ENCODE results near the gene COL6A1. TPM values are rescaled to one million over a fixed set of nuclear protein-coding genes. Genes with fewer than 3 reads are reported as not detected.

COL6A1 gene
- total RNA-seq, result 76.9 and 135 TPM in 2 replicates

DNA sequence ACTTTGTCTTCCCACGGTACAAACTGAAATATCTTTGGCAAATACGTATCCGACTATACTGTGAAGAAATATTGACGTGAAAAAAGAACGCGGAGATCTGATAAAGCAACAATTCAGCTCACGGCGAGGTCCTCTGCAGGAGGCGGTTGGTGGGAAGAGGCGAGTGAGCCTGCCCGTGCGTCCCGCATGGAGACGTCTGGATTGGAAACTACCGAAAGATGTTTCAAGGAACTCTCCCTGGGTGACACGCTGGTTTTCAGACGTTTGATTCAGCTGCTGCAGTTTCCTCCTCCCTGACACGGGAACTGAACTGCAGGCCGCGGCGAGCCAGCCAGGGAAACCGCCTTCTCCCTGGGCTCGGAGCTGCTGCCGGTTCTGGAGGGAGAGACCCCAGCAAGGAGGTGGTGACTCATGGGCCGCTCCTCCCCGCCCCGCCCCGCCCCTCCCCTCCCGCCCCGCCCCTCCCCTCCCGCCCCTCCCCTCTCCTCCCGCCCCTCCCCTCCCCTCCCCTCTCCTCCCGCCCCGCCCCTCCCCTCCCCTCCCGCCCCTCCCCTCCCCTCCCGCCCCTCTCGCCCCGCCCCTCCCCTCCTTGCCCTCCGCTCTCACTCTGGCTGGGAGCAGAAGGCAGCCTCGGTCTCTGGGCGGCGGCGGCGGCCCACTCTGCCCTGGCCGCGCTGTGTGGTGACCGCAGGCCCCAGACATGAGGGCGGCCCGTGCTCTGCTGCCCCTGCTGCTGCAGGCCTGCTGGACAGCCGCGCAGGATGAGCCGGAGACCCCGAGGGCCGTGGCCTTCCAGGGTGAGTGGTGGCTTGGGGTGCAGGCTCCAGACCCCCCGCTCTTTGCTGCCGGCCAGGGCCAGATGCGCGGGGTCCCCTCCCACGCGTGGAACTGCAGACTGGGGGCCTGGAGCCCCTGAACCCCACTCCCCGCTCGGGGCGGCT lies at the start of gene COL6A1:
TSS of gene COL6A1 (plus strand) at position 620 of the 941 bp plus-strand sequence. CDS start at position 701, 81 bp downstream.
- peak within 1 kb of the TSS; percentile 78 for H3K4me3 ChIP-seq (ENCODE audit: low read depth, low read length)
- TF ChIP-seq, protein P1, sequence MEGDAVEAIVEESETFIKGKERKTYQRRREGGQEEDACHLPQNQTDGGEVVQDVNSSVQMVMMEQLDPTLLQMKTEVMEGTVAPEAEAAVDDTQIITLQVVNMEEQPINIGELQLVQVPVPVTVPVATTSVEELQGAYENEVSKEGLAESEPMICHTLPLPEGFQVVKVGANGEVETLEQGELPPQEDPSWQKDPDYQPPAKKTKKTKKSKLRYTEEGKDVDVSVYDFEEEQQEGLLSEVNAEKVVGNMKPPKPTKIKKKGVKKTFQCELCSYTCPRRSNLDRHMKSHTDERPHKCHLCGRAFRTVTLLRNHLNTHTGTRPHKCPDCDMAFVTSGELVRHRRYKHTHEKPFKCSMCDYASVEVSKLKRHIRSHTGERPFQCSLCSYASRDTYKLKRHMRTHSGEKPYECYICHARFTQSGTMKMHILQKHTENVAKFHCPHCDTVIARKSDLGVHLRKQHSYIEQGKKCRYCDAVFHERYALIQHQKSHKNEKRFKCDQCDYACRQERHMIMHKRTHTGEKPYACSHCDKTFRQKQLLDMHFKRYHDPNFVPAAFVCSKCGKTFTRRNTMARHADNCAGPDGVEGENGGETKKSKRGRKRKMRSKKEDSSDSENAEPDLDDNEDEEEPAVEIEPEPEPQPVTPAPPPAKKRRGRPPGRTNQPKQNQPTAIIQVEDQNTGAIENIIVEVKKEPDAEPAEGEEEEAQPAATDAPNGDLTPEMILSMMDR (conservative IDR thresholded peaks at IDR 0.05; ENCODE audit: low read depth, low read length), result no peak
- peak; percentile 46 for DNase-seq (ENCODE audit: low read depth)

GRCh38 chr21:45932922-45933502 lies 48.6 kb upstream of the COL6A1 start:
- H3K4me3 ChIP-seq (ENCODE audit: low read depth, low read length), result no peak overlapping the region
- no peak for DNase-seq (ENCODE audit: low read depth)
- TF ChIP-seq, protein P1 (conservative IDR thresholded peaks at IDR 0.05; ENCODE audit: low read depth, low read length), result no peak

DNA sequence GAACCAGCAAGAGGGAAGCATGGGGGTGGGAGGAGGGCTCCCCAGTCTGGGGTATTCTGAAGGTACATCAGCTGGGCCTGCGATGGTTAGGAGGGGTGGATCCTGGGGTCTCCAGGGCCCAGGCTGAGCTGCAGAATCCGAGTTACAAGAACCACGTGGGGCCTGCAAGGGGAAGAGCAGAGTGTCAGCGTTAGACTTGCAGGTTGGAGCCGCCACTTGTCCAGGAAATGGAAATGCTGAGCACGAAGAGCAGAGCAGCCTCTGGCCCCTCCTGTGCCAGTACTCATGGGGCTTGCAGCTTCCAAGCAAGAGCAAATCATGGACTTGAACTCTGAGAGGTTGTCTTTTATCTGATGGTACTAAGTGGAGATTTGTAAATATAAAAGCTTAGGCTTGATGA lies 47.5 kb upstream of the COL6A1 start:
- no peak for DNase-seq (ENCODE audit: low read depth)
- no peak overlapping the region for H3K4me3 ChIP-seq (ENCODE audit: low read depth, low read length)
- TF ChIP-seq, protein P1 (conservative IDR thresholded peaks at IDR 0.05; ENCODE audit: low read depth, low read length), result no peak

- DNase-seq (ENCODE audit: low read depth), result no peak
- TF ChIP-seq, protein P1 (conservative IDR thresholded peaks at IDR 0.05; ENCODE audit: low read depth, low read length), result no peak
- no peak overlapping the region for H3K4me3 ChIP-seq (ENCODE audit: low read depth, low read length)
Observed at GRCh38 chr21:45934554-45934953, 47.0 kb upstream of the COL6A1 start.

- TF ChIP-seq, protein P1 (conservative IDR thresholded peaks at IDR 0.05; ENCODE audit: low read depth, low read length), result no peak
- no peak for DNase-seq (ENCODE audit: low read depth)
- no peak overlapping the region for H3K4me3 ChIP-seq (ENCODE audit: low read depth, low read length)
Observed at GRCh38 chr21:45935628-45936027, 45.9 kb upstream of the COL6A1 start.

GRCh38 chr21:45937721-45938452 lies 43.7 kb upstream of the COL6A1 start:
- DNase-seq (ENCODE audit: low read depth), result no peak

More at GRCh38 chr21:45937721-45938452, 43.7 kb upstream of the COL6A1 start:
- no peak overlapping the region for H3K4me3 ChIP-seq (ENCODE audit: low read depth, low read length)
- TF ChIP-seq, protein P1 (conservative IDR thresholded peaks at IDR 0.05; ENCODE audit: low read depth, low read length), result no peak

Measured in epithelial cell of proximal tubule (primary cell).